Sigmoid colon (tissue), 7 donors: ENCODE measurements around the gene KLHL7. TPM values are rescaled to one million over a fixed set of nuclear protein-coding genes. Genes with fewer than 3 reads are reported as not detected.

Experiments used
- DNase-seq: peaks from one replicate; pipeline ENCODE4 v3.0.0-alpha.2; 2019
- H3K27ac ChIP-seq, 4 donors: fragments of 200-600 bp; sonication (generic); one replicate each; pipeline ENCODE4 v1.5.1; 2016 to 2019; ENCODE audit warnings: mild to moderate bottlenecking in 1 of 4
- H3K27me3 ChIP-seq, 3 donors: fragments of 200-600 bp; sonication (generic); one replicate each; pipeline ENCODE4 v1.5.1; 2019; ENCODE audit warnings: mild to moderate bottlenecking in 1 of 3
- H3K36me3 ChIP-seq, 4 donors: fragments of 200-600 bp; sonication (generic); one replicate each; pipeline ENCODE4 v1.5.1; 2016 to 2019
- H3K4me1 ChIP-seq, 4 donors: fragments of 200-600 bp; sonication (generic); one replicate each; pipeline ENCODE4 v1.5.1; 2017 to 2019
- H3K4me3 ChIP-seq, 4 donors: fragments of 200-600 bp; sonication (generic); one replicate each; pipeline ENCODE4 v1.5.1; 2017 to 2019; ENCODE audit warnings: mild to moderate bottlenecking in 2 of 4, moderate library complexity in 1 of 4
- H3K9me3 ChIP-seq, 4 donors: fragments of 200-600 bp in 3 of 4; sonication (generic) in 3 of 4; one replicate each; pipeline versions ENCODE4 v1.5.1 to v1.6.1; 2013 to 2019
- EP300 ChIP-seq, 4 donors: sonication (generic); formaldehyde crosslinking; IDR thresholded peaks; one replicate each; pipeline ENCODE4 v1.6.1; 2017; ENCODE audit warnings: antibody characterized with exemption in 4 of 4
- POLR2A ChIP-seq, 2 donors: fragments of 450-650 bp; IDR thresholded peaks; one replicate each; pipeline ENCODE4 v1.6.1; 2016; ENCODE audit warnings: antibody characterized with exemption in 2 of 2, mild to moderate bottlenecking in 2 of 2, moderate library complexity in 2 of 2
- POLR2AphosphoS5 ChIP-seq, 4 donors: sonication (generic); formaldehyde crosslinking; IDR thresholded peaks; one replicate each; pipeline ENCODE4 v1.6.1; 2017; ENCODE audit warnings: antibody characterized with exemption in 4 of 4
- WGBS, 2 donors: extraction: QIAGEN DNeasy Blood & Tissue Kit; methylation state at CpG; one replicate each; pipeline ENCODE4 v1.1.7; 2013; 5-methylcytosine and 5-hydroxymethylcytosine counted together
- intact Hi-C: fragments of 100-400 bp; cut with DNase I; formaldehyde crosslinking; loops from one replicate; pipeline ENCODE4 v1.15.1; 2023
- polyA plus RNA-seq, 3 donors: library from polyadenylated mRNA; stranded (reverse); fragments of 200-250 nt; gene quantifications; one replicate each; pipeline ENCODE4 v1.2.3, GENCODE V29; 2013
- total RNA-seq, 4 donors: library from RNA; depleted of rRNA; stranded (reverse); fragments of >200 nt; gene quantifications; one replicate each; pipeline ENCODE4 v1.1.0, GENCODE V29; 2016
- TF ChIP-seq, protein P1 (sequence below), 4 experiments: fragments of 450-650 bp in 3 of 4; fragments of 200-600 bp in 1 of 4; IDR thresholded peaks; one replicate each; pipeline ENCODE4 v1.5.1; 2016 to 2019; ENCODE audit warnings: antibody characterized with exemption in 4 of 4, mild to moderate bottlenecking in 3 of 4, moderate library complexity in 2 of 4
- donor health status: healthy with polysubstance abuse.
- donor health status: Bipolar disorder and iron deficiency.
- donor health status: healthy.

Gene KLHL7
- total and polyA plus RNA-seq, 7 donors: 12.5 to 42.5 (median 26.9) TPM

DNA sequence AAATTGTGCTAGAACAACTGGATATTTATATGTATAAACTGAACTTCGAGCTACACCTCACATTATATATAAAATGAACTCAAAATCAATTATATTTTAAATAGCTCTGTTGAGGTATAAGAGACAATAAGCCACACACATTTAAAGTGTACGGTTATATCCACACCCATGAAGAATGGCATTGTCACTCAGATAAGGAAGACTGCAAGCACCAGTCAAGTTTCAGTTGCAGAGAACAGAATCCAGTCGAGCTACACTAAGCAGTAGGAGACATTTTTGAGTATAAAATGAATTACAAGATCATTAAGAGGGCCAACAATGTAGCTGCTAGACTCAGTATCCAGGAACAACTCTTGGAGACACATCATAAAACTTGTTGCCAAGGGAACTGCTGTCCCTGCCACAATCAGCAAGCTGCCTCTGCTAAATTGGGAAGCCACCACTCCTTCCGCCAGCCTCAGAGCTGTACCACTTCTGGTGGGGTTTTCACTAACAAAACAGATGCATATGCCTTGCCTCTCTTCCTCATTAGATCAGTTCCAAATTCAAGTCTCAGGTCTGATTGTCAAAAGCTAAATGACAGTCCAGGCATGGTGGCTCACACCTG is 121.4 kb downstream of the KLHL7 start:
- 34 to 62% methylated on average over 4 of the region's 4 CpGs for WGBS, 2 donors
- TF ChIP-seq, protein P1, sequence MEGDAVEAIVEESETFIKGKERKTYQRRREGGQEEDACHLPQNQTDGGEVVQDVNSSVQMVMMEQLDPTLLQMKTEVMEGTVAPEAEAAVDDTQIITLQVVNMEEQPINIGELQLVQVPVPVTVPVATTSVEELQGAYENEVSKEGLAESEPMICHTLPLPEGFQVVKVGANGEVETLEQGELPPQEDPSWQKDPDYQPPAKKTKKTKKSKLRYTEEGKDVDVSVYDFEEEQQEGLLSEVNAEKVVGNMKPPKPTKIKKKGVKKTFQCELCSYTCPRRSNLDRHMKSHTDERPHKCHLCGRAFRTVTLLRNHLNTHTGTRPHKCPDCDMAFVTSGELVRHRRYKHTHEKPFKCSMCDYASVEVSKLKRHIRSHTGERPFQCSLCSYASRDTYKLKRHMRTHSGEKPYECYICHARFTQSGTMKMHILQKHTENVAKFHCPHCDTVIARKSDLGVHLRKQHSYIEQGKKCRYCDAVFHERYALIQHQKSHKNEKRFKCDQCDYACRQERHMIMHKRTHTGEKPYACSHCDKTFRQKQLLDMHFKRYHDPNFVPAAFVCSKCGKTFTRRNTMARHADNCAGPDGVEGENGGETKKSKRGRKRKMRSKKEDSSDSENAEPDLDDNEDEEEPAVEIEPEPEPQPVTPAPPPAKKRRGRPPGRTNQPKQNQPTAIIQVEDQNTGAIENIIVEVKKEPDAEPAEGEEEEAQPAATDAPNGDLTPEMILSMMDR (IDR thresholded peaks at IDR 0.05): no peak
- TF ChIP-seq POLR2A (IDR thresholded peaks at IDR 0.05) (no peak), EP300 (IDR thresholded peaks at IDR 0.05) (no peak), POLR2AphosphoS5 (IDR thresholded peaks at IDR 0.05) (no peak)
- Histone ChIP-seq H3K4me3 (no peak overlapping the region), H3K9me3 (peaks cover 0 to 6% (median 2%) of the 10 kb centered on the region in 4 donors), H3K36me3 (no peaks in the 10 kb centered on the region), H3K27ac (no peak overlapping the region), H3K4me1 (no peaks in the 10 kb centered on the region), H3K27me3 (no peaks in the 10 kb centered on the region)
- intact Hi-C loops: no loop called here
- no peak for DNase-seq

Other genes with a start within 250 kb of the KLHL7 start
- 10 to 100 TPM; 28.8 to 49.9 (median 35.0) TPM for gene HYCC1, start 91.7 kb upstream of the KLHL7 start, total RNA-seq
- 1 to 10 TPM; 1.4 to 8.1 (median 4.2) TPM for gene HYCC1, start 91.7 kb upstream of the KLHL7 start, polyA plus RNA-seq
- 10 to 100 TPM; 35.4 to 47.9 (median 37.1) TPM for gene NUP42, start 76.3 kb downstream of the KLHL7 start, total RNA-seq
- 10 to 100 TPM; 22.2 to 28.9 (median 27.9) TPM for gene NUP42, start 76.3 kb downstream of the KLHL7 start, polyA plus RNA-seq
- gene GPNMB, start 141.0 kb downstream of the KLHL7 start, total RNA-seq: 100 to 1,000 TPM in 2 of 4 donors, 10 to 100 TPM in 2; 68.8 to 105 (median 94.5) TPM
- 100 to 1,000 TPM in 1 of 3 donors, 10 to 100 TPM in 2; 23.4 to 224 (median 32.4) TPM for gene GPNMB, start 141.0 kb downstream of the KLHL7 start, polyA plus RNA-seq
- gene MALSU1, start 193.6 kb downstream of the KLHL7 start, total RNA-seq: 10 to 100 TPM; 38.5 to 94.0 (median 71.1) TPM
- gene MALSU1, start 193.6 kb downstream of the KLHL7 start, polyA plus RNA-seq: 10 to 100 TPM; 32.4 to 47.4 (median 34.3) TPM